Measurements from ENCODE around the gene MEGF6.

Gene MEGF6

DNA sequence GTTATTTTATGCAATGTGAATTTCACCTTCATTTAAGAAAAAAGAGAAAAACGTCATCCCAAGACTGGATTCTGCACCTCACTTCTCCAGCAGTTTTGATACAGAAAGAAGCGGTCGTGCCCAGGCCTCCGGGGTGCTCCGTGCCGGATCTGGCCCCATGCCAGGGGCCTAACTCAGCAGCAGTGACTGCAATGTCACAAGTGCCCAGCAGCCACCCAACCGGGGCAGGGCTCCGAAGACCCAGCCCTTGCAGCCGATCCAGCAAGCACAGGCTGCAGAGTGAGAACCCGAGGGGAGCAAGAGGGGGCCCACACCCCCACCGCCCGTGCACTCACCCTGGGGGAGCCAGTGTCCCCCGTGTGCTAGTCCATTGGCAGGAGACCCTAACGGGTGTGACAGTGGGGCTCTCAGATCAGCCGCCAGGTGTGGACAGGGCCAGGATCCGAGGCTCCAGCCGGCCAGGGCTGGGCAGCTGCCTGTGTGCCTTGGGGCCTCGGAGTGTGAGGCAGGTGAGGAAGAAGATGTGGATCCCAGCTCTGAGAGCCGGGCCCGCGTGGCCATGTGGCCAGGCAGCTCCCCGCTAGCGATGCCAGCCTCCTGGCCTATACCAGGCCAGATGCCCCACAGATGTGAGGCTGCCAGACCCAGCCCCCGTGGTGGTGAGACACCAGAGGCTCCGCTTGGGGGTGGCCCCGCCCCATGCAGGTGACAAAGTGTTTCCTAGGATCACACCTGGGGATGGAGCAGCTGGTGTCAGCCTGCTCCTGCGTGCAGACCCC lies 60.6 kb downstream of the MEGF6 start:
- DNase-seq: no peak

DNA sequence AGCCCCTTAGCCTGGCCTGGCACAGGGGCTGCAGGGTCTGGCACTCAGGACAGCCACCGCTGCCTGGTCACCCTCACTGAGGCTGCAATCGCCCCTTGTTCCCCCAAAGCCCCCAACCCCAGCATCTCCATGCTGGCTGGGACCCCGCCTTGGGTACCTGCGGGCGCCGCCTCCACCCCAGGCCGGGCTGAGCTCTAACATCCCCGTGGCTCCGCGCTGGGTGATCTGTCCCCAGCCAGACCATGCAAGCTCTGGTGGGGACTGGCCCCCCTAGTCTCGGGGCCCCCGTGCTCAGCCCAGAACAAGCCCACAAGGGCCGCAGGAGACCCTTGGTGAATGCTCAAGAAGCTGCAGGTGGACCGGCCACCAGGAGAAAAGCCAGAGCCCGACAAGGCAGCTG lies 62.4 kb downstream of the MEGF6 start:
- DNase-seq: no peak

DNA sequence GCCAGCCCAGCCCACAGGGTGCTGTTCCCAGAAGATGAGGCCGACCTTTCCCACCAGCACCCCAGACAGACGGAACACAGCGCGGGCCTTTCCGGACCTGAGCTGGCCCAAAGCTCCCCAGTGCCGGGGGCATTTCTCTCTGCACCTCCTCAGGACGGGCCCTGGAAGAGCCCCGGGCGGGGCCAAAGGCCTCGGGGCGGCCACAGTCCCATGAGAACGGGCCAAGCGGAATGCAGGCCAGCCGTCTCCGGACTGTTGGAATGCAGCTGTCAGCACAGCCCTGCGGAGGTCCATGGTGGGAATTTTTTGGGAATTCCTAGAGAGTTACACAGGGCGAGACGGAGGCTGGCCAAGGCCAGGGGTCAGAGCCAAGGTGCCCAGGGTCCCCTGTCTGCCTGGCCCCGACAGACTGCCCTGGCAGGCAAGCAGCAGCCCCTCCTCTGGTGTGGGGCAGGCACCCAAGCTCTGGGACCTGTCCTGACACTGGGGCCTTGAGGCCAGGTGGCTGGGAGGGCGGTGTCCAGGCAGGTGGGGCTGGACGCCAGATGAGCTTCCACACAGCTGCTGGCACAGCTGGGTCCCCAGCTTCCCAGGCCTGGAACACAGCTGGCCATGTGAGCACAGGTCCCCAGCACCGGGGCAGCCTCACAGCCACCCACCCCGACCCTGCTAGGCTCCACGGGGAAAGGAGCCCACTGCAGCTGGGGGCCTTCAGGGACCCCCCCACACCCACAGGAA lies 63.0 kb downstream of the MEGF6 start:
- DNase-seq: no peak

DNA sequence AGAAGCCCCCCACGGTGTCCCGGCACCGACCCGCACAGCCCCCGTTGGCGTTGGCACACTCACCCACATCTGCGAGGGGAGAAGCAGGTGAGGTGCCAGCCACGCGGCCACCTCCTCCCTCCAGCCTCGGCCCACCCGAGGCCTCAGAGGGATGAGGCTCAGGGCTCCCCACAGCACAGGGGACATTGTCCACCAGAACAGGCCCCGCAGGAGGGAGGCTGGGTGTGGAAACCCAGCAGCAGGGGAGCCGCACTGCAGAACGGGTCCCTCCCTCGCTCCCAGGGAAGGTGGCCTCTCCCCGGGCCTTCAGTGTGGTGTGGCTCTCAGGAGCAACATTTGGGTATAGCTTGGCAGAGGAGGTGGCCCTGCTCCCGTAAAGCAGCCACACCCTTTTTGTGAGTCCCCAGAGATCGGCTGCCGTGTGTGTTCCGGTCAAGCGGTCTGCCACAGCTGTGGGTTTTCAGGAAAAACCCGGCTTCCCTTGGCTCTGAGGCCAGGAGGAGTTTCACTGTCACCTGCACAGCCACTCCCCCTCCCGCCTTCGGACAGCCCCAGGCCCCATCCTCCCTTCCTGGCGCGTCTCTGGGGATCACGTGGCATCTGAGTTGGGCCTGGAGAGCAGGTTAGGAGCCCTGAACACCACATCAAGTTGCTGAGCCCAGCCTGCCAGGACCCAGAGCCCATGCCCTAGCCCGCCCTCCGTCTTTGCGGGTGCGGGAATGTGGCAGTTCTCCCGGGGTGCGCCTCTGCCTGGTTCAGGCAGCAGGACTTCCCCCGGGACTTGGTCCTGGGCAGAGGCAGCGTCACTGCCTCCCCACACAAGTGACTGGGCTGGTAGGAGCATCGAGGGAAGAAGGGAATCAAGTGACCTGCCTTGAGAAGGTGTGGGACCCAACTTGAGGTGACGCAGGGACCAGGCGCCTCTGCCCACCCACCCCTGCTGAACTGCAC lies 64.0 kb downstream of the MEGF6 start:
- DNase-seq: no peak

DNA sequence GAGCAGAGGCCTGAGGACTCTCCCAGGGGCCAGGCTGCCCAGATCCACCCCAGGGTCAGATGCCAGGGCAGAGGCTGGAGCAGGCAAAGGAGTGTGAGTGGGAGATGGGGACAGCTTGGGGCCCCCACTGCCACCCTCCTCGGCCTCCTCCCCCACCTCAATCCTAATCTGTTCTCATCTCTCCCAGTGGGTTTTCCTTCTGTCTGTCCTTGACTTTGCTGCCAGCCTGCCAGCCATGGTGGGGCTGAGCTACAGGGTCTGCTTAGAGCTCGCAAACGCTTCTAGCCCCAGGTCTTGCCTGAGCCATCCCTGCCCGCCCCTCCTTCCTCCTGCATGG lies 65.3 kb downstream of the MEGF6 start:
- DNase-seq: no peak

DNA sequence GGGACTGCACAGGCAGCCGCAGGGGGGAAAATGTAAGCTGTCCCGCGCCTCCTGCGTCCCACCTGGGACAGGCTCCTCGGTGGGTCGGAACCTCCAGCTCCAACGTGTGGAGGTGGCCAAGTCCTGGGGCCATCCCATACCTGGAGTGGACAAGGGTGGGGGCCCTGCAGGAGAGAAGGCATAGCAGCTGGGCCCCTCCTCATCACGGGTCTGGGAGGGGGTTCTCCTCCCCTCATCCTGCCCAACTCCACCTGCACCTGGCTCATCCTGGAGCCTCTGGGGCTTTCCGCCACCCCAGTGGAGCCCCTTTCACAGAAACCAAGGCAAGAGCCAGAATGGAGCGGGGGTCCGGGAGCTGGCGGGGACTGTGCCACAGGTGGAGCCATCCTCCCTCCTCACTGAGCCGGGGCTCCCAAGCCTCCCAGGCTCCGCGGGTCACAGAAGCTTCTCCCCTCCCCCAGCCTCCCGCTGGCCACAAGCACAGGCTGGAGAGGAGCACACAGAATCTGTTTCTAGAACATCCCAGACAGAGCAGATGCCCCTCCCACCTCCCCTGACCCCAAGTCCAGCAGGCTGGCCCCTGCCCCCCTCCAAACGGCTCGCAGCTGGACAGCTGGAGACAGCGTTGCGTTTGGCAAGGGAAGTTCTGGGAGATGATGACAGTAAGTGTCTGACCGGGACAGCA lies 65.8 kb downstream of the MEGF6 start:
- no peak for DNase-seq

DNA sequence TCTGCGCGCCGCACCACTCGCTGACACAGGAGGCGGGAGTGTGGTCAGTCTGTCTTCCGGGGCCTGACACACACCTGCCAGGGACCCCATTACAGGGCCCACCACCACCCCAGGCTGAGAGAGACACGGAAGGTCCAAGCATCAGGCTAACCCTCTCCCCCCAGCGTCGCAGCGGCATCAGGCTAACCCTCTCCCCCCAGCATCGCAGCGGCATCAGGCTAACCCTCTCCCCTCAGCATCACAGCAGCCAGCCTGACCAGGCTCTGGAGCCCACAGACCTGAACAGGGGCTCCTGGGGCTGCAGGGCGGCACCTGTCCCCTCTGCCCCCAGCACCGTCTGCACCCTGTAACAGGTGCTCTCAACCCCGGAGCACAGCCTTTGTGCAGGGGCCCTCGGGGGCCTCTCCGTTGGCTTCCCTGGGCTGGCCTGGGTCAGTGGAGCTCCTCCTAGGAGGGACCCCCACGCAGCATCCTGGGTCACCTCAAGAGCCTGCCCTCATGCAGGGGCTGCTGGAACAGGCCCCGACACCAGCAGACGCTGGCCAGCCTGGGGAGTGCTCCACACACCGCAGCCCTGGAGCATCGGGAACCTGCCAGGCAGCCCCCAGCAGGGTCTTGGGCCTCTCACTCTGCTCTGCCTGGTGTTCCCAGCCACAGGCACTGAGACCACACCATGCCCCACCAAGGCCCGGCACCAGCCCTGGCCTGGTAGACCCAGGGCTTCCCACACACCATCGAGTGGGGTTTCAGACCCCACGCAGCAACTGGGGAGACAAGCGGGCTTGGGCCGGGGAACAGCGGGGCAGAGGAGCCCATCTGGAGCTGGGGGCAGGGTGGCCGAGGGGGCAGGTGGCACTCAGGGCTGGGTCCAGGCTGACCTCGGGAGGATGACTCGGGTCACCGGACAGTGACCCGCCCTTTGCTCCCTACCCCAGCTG lies 67.0 kb downstream of the MEGF6 start:
- DNase-seq: no peak

DNA sequence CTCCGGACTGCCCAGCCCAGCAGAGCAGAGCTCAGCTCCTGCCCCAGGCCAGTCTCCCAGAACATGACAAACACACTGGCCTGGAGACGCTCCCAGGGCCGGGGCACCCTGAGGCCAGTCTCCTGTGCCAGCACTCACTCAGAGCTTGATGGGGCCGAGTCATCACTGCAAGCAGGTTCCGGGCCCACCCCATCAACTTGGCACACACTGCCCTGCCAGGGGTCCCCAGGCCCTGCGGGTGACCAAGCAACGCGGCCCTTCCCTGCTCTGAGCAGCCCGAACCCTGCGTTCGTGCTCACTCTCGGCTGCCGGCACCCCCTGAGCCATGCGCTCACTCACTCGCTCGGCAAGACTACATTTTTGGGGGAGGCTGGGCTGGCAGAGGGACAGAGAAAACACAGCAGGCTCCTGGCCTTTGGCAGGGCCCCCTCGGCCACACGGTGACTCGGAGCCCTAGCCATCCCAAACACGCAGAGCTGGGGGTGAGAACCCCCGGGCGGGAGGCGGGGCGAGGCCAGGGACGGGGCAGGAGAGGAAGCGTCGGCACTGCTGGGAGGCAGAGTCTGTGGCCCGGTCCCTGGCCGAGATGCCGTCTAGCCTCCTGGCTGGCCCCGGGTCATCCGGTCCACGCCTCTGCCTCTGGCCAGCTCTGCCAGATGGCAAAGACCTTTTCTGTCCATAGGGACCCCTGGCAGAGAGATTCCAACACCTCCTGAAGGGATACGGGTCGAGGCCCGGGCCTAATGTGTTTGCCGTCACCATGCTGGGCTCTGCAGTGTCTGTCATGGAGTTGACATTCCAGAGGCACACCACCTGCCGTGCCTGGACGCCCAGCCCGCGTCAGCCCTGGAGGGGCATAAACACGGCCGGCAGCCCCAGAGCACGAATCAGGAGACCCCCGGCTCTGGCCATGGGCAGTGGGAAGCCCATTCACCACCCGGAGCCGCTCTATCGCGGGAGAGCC lies 68.0 kb downstream of the MEGF6 start:
- DNase-seq: no peak

DNA sequence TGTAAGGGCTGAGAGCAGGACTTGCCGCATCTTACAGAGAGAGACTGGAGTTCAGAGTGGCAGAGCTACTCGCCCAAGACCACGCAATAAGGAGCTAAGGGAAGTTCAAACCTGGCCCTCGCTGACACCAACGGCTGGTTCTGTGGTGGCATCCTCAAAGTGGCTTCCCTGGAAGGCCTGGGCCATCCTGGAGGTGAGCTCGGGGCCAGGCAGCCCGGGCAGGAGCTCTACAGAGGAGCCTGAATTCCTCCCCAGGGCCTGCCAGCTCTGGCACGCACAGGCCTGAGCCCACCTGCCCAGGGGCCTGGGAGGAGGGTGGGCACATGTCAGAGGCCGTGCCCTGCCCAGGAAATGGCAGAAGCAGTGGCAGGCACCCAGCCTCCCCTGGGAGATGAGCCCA lies 68.6 kb downstream of the MEGF6 start:
- no peak for DNase-seq

DNA sequence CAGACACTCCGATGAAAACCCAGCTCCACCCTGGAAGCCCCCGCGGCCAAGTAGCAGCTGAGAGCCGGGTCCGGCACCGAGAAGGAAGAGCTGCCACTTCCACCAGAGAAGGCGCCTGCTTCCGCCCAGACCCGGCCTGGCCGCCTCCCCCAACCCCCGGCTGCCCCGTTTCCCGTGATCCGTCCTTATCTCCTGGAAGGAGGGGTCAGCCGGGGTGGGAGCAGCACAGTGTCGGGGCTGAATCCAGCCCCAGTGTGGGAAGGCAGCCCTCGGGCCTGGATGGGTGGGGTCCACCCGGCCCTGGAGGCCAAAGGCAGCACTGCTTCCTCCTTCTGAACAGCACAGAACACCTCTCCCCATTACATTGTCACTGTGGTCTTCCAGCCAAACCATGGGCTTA lies 69.4 kb downstream of the MEGF6 start:
- no peak for DNase-seq

DNA sequence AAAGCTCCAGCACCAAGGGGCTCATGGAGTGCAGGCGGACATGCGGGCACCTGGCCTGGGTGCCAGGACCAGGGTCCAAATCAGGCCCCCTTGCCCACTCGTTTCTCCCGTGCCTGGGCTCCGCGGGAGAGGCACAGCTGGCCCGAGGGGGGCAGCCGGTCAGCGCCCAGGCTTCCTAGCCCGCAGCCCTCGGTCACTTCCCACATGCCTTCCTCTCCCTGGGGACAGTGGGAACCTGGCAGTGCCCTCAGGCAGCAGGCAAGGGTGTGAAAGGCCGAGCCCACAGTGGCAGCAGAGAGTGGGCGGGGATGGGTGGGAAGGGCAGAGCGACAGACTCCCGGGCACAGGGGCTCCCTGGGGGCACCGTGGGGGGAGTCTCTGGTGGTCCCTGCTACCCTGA lies 69.8 kb downstream of the MEGF6 start:
- no peak for DNase-seq

DNA sequence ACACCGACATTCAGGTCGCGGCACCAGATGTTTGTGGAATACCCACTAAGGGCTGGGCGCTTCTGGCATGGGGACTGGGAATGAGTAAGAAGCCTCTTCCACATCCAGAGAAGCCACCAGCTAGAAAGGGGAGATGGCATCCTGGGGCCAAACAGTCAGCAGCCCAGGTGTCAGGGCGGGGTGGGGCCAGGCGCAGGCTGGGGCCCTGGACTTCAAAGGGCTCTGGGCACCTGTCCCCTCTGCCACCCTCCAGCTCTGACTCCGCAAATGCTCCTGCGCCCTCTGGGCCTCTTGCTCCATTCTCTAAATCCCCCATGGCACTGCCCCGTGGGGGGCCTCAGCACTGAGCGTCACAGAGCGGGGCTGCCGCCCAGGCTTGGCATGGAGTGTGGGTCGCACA lies 70.4 kb downstream of the MEGF6 start:
- DNase-seq: no peak

DNA sequence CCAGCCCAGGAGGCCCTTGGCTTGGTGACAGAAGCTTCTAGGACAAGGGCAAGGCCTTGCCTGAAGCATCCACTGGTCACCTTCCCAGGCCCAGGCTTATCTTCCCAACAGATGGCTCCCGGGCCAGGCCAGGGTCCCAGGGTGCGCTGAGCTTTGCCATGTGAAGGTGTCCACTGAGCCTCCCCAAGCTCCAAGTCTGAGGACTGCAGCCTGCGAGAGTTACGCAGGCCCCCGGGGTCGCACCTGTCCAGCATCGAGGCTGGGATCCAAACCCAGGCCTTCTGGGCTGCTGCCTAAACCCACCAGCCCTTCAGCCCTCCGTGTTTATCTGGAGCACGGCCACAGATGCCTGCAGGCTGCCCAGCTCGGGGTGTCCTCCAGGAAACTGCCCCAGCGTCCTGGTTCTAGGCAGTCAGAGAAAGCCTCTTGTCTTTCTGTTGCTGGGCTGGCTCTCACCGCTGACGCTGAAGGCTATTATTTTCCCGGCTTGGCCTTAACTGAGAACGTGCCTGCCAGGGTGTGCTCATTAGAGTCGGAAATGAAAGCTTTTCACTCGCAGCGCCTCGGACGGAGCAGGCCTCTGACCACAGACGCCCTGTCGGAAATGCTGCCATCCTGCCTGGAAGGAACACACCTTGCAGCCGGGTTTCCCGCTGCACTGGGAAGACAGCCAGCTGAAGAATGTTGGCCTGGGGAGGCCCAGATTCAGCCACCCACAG lies 71.4 kb downstream of the MEGF6 start:
- no peak for DNase-seq

DNA sequence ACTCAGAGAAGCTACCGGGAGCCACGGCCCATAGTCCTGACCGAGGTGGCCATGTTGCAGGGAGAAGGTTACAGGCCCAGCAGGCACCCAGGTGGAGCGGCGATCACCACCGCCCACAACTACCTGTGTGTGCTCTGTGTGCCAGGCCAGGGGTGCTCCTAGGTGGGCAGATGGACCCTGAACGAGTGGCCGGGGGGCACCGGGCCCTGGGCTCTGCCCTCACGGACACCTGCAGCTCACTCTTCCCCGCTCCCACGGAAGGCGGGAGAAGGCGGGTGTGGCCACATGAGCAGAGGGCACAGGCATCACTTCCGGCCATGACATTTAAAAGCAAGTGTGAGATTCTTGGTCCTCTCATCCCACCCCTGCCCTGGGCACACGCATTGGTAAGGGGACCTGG lies 73.9 kb downstream of the MEGF6 start:
- DNase-seq: no peak

DNA sequence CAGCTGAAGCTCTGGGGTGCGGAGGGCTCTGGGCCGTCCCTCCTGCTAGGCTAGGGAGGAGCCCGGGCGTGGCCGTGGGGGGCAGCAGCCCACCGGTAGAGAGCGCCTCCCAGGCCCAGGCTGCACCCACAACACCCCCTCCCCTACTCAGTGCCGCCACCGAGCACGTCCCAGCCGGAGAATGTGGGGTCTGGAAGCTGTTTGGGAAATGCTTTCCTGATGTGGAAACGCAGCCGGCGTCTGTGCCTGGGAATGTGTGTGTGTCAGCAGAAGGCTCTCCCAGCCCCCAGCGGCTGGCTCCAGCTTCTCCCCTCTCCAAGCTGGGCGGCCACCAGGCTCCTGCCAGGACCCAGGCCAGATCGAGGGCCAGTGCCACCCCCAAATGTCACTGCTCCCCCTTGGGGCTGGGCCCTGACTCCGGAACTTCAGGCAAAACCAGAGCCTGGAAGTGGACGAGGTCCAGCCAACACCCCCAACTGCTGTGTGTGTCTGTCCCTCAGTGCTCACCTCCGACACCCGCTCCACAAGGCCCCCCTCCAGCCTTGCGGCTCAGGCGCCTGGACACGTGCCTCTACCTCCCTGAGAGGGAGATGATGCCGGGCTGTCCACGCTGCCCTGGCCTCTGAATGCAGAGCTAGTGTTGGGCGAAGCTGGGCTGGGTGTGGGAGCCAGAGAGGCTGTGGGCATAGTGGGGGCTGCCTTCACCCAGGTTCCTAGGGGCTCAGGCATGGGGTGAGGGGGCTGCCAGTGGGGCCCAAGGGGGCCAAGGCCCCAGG lies 74.7 kb downstream of the MEGF6 start:
- no peak for DNase-seq

DNA sequence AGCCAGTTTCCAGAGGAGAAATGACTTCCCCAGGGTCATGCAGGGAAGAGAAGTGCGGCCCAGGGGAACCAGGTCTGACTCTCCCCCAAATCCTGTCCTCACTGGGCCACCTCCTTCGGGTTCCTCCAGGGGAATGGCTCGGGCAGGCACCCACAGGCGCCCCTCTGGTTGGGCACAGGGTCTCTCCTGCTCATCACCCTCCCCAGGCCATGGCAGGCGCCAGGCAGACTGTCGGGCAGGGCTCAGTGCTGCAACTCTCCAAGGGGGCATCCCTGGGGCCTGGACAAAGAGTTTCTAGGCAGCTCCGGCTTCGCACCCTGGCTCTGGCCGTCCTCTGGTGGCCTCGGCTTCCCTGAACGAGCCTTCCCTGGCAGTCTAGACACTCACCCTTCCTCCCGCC lies 75.6 kb downstream of the MEGF6 start:
- DNase-seq: no peak

DNA sequence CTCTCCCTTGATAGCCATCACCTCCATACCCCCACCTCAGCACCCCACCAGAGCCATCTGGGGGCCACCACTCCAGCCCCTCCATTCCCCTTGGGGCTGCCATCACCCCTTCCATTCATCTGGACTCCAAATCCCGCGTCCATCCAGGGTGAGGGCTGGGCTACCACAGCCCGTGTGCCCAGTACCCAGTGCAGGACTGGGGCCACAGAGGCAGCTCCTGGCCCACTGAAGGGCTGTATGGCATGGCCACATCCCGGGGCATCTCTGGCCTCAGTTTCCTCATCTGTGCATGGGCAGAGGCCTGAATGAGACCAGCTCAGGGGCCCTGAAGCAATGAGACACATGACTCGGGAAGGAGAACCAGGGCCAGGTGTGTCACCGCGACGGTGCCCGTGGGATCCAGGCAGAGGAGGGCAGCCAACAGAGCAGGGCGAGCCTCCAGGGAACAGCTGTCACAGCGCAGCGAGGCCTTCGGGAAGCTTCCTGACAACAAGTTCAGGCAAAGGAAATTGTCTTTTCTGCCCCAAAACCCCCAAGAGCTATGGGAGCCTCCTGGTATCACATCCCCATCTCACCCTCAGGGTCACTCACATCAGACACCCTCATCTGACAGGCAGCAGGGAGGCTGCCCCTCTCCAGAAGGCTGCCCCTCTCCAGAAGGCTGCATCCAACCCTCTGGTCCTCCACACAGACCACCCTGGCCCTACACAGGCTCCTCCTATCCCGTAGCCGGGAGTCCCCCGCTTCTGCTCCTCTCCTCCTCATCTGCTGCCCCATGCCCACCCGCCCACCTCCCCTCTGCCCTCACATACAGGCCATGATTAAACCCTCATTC lies 76.3 kb downstream of the MEGF6 start:
- DNase-seq: no peak
